HG02759 (cell line): ENCODE data around the gene ALK.

ENCODE experiments used
- ATAC-seq: cut with Tn5 transposase; IDR thresholded peaks from one replicate; pipeline ENCODE4 v1.9.1; 2021; ENCODE audit warnings: mild to moderate bottlenecking, moderate library complexity; ENCODE audit not compliant: unreplicated experiment

ALK gene

DNA sequence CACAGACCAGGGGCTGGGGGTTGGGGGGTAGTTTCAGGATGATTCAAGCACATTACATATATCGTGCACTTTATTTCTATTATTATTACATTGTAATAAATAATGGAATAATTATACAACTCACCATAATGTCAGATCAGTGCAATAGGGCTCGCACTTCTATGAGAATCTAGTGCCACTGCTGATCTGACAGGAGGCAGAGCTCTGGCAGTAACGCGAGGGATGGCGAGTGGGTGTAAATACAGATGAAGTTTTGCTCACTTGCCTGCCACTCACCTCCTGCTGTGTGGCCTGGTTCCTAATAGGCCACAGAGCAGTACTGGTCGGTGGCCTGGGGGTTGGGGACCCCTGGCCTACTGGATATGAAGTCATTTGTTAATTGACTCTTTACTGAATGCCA, 615.6 kb downstream of the ALK start:
- ATAC-seq, result no peak

DNA sequence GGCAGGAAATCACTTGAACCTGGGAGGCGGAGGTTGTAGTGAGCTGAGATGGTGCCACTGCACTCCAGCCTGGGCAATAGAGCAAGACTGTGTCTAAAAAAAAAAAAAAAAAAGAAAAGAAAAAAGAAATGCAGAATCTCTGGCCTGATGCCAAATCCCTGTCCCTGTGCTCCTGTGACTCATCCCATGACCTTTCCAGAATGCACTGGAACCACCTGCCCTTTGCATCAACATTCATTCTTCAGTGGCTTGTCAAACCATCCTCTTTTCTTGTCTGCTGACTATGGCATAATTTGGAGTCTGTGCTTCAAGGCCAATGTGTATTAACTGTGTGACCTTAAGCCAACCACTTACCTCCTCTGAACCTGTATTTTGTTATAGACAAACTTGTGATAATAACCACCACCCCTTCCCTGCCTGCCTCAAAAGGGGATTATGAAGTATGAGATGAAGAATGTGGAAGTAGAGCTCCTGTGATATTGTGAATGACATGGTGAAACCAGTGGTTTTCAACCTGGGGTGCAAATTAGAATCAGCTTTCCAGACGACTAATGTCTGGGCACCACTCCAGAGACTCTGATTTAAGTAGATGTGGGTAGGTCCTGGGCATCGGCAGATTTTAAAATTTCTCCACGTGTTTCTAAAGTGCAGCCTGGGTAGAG, 616.9 kb downstream of the ALK start:
- ATAC-seq, result no peak

DNA sequence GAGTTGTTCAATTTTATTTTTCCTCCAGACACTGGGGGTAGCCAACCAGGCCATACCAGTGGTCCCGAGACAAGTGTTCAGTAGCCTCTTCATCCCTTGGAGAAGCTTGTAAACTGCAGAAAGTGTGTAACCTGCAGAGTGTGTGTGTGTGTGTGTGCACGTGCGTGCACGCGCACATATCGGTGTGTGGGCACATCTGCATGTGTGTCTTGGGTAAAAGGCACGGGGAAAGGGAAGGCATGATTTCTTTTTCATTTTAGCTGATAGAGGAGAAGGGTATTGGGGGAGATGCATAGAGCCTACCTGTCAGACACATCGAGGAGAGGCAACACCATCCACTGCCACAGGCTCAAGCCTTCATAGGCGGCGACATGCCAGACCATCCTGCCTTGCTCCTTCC, 624.8 kb downstream of the ALK start:
- ATAC-seq, result no peak

DNA sequence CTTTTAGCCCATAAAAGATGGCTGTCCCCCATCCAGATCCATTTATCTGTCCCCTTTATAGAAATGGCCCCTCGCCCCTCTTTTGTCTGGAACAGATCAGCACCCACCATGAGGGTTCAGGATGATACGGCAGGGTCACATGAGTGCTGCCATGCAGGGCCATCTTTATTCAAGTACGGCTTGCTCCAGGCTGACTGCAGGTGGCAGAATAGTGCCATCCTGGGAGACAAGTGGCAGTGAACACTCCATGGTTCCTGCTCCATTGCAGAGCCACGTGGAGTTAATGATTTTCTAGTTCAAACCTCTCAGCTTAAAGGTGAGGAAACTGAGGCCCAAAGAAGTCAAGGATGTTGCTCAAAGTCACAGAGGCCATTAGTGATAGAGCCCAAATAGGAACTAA, 625.5 kb downstream of the ALK start:
- no peak for ATAC-seq

GRCh38 chr2:29293830-29294438, 627.5 kb downstream of the ALK start:
- no peak for ATAC-seq

DNA sequence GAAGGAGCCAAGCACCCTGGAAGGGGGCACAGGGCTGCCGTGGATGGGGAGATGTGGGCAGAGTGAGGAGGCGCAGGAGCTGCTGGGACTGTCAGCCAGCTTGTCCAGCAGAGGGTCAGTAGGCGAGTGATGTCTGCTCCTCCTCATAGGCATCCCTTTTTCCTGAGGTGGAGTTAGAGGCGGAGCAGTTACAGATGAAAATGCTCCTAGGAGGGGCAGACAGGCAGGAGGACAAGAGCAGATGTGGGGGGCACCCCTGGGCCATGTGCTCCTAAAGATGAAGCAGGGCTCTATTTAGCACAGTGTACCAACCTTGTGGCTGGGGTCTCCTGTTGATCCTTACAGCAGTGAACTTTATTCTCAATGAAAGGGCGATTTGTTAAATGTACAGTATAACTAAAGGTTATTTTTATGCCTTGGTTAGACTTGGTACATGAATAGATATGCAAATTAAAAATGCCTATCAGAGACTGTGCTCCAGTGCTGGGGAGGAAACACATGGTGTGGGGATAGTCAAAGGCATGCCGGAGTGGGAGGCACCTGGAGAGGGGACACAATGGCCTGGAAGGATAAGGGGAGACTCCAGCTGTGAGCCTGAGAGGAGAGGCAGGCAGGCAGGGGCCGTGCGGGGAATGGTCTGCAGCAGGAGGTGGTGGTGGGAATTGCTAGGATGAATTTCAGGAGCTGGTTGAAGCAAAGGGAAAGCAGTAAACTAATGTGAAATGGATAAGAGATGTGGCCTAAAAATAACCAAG, 630.9 kb downstream of the ALK start:
- ATAC-seq, result no peak

- no peak for ATAC-seq
Observed at GRCh38 chr2:29284671-29285070, 636.7 kb downstream of the ALK start.

DNA sequence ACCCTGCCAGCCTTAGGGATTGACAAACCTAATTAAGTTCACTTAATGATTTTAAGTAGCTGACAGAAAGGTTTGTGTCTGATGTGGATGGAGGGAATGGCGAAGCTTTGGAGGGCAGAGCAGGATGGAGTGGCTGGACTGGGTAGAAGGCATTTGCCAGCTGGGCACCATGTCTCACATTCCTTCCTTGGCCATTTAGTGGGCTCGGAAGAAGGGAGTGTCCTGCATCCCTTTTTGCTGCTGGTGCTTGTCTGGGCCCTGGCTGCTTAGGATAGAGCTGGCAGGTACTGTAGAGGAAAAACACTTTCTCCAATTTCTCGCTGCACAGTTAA, 639.5 kb downstream of the ALK start:
- ATAC-seq, result no peak

- no peak for ATAC-seq
Observed at GRCh38 chr2:29281086-29281915, 640.1 kb downstream of the ALK start.

- no peak for ATAC-seq
Observed at GRCh38 chr2:29278966-29279365, 642.4 kb downstream of the ALK start.

- no peak for ATAC-seq
Observed at GRCh38 chr2:29276151-29276550, 645.2 kb downstream of the ALK start.

DNA sequence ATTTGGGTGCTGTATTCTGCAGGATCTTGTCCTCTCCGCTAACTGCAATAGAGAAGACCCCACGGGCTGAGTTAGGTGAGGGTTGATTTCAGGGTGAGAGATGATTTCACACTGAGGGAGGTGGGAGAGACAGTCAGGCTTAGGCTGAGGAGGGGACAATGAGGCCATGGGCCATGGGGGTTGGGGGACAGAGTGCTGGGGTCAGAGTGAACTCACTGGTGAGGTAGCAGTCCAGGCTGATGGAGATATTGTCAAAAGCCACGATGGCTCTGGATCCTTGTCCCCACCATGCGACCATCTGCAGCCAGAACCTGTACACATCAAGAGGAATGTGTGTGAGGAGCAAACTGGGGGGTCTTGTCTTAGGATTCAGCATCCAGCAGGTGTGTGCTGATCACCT, 646.2 kb downstream of the ALK start:
- ATAC-seq, result no peak

DNA sequence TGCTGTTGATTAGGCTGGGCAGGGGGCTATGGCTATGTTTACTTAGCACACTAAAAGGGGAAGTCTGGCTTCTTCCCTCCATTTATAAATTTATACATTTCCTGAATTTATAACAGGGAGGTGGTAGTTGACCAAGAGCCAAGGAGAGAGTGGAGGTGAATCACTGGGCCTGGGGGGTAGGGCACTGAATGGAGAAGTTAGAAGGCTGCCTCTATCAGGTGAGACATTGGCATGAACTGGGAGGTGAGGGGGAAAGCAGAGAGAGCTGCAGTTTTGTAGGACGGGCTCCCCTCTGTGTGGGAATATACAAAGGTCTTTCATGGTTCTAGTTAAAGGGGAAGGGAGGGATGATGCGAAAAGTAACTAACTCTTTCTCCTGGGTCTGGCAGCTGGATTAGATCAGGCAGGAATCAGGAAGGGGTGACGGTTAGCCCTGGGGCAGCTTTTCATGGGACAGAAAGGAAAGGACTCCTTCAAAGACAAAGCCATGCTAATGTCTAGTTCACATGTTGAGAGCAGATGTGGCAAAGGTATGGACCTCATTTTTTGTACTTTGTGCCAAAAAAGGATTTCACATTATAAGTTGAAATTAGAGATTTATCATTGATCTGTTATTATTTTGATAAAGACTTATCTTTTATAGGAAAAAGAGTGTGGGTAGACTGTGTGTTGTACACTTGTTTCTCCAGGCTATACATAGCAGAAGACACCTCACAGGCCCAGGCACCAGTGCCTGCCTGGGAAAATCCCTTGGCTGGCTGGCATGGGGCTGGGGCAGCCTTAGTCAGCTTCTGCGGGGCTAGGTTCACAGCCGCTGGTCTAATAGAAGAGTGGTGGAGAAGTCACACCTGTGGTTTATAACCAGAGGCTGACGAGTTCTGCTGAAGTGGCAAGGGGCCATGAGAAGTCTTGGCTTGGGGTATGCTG, 647.4 kb downstream of the ALK start:
- ATAC-seq, result no peak

- ATAC-seq, result no peak
Observed at GRCh38 chr2:29273004-29273684, 648.2 kb downstream of the ALK start.

- no peak for ATAC-seq
Observed at GRCh38 chr2:29272311-29272710, 649.1 kb downstream of the ALK start.

- no peak for ATAC-seq
Observed at GRCh38 chr2:29270701-29271121, 650.7 kb downstream of the ALK start.

GRCh38 chr2:29269765-29270109, 651.6 kb downstream of the ALK start:
- no peak for ATAC-seq

DNA sequence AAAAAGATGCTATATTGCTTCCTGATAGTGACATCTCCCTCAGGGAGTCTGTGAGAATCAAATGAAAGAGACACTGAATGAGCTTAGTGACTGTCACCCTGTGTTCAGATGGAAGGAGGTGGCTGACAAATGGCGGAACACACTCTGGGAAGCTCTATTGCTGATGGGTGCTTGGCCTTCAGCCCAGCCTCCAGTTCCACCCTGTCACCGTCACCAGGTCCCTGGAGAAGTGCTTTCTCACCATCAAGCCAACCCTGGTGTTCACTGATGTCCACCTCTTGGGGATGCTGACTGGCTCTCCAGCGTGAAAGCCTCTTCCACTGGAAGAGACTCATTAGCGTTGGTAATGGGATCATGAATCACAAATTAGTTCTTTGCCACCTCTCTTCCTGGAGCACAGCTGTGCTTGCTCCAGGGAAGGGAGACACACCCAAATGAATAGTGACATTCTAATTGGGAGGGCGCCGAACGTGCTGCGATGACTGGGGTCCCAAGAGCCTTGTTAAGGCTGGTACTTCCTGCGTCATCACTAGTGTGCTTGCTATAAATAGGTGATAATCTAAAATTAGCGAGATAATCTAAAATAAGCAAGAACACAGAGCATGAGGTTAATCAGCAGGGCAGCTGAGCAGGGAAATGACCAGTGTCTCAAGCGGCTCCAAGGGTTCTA, 652.2 kb downstream of the ALK start:
- no peak for ATAC-seq

DNA sequence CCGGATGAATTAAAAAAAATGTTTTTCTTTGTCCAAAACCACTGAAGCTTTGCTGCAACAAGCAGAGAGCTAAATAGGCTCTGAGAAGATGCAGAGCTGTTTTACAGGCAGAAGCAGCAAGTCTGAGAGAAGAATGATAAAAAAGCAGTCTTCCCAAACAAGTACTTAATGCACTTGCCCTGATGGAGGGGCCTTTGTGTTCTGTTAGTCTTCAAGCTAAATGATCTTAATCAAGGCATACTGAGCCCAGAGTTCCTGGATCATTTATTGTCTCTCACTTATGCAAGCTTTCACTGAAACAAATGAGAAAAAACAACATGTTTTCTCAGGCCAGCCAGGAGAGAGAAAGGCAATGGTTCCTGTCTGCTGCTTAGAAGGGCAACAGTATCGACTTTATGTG, 653.7 kb downstream of the ALK start:
- ATAC-seq, result no peak
